ENCODE data around the gene CDH10. TPM values are rescaled to one million over a fixed set of nuclear protein-coding genes. Genes with fewer than 3 reads are reported as not detected.

CDH10 gene
- polyA plus RNA-seq, 1 donor: 0.52 TPM

- Histone ChIP-seq H3K4me1 (ENCODE audit: control insufficient read depth, insufficient read depth, low read length) (no peaks in the 10 kb centered on the region), H3K9me3 (ENCODE audit: control insufficient read depth, low read depth, low read length) (no peaks in the 10 kb centered on the region), H3K27me3 (ENCODE audit: control insufficient read depth, insufficient read depth, low read length) (no peaks in the 10 kb centered on the region), H3K4me3 (ENCODE audit: low read length) (no peak overlapping the region), H3K27ac (ENCODE audit: low read length) (no peak overlapping the region), H3K36me3 (ENCODE audit: control insufficient read depth, insufficient read depth, low read length) (no peaks in the 10 kb centered on the region)
- WGBS (ENCODE audit: insufficient coverage, low lambda C conversion rate): no CpG with 5 or more reads among the region's 2 CpGs
- no peak for DNase-seq
Measured at GRCh38 chr5:24547132-24547531, 97.6 kb downstream of the CDH10 start.

GRCh38 chr5:24539613-24540012 is 105.2 kb downstream of the CDH10 start:
- no CpG with 5 or more reads among the region's 1 CpG for WGBS (ENCODE audit: insufficient coverage, low lambda C conversion rate)
- peak in 1 of 2 donors; percentile 9 for DNase-seq
- H3K27ac ChIP-seq (ENCODE audit: low read length): no peak overlapping the region
- no peaks in the 10 kb centered on the region for H3K9me3 ChIP-seq (ENCODE audit: control insufficient read depth, low read depth, low read length)
- no peak overlapping the region for H3K4me3 ChIP-seq (ENCODE audit: low read length)
- no peaks in the 10 kb centered on the region for H3K27me3 ChIP-seq (ENCODE audit: control insufficient read depth, insufficient read depth, low read length)
- H3K4me1 ChIP-seq (ENCODE audit: control insufficient read depth, insufficient read depth, low read length): no peaks in the 10 kb centered on the region
- H3K36me3 ChIP-seq (ENCODE audit: control insufficient read depth, insufficient read depth, low read length): no peaks in the 10 kb centered on the region

- Histone ChIP-seq H3K9me3 (ENCODE audit: control insufficient read depth, low read depth, low read length) (no peaks in the 10 kb centered on the region), H3K4me3 (ENCODE audit: low read length) (no peak overlapping the region)
- no CpG with 5 or more reads among the region's 1 CpG for WGBS (ENCODE audit: insufficient coverage, low lambda C conversion rate)
Measured at GRCh38 chr5:24538346-24538745, 106.4 kb downstream of the CDH10 start.

GRCh38 chr5:24535646-24536045 is 109.1 kb downstream of the CDH10 start:
- H3K36me3 ChIP-seq (ENCODE audit: control insufficient read depth, insufficient read depth, low read length): no peaks in the 10 kb centered on the region
- no peaks in the 10 kb centered on the region for H3K27me3 ChIP-seq (ENCODE audit: control insufficient read depth, insufficient read depth, low read length)
- H3K27ac ChIP-seq (ENCODE audit: low read length): no peak overlapping the region
- DNase-seq: no peak
- no peak overlapping the region for H3K4me3 ChIP-seq (ENCODE audit: low read length)
- WGBS (ENCODE audit: insufficient coverage, low lambda C conversion rate): no CpG with 5 or more reads among the region's 2 CpGs
- H3K9me3 ChIP-seq (ENCODE audit: control insufficient read depth, low read depth, low read length): no peaks in the 10 kb centered on the region
- no peaks in the 10 kb centered on the region for H3K4me1 ChIP-seq (ENCODE audit: control insufficient read depth, insufficient read depth, low read length)

More at GRCh38 chr5:24538346-24538745, 106.4 kb downstream of the CDH10 start:
- Histone ChIP-seq H3K27ac (ENCODE audit: low read length) (no peak overlapping the region), H3K27me3 (ENCODE audit: control insufficient read depth, insufficient read depth, low read length) (no peaks in the 10 kb centered on the region), H3K36me3 (ENCODE audit: control insufficient read depth, insufficient read depth, low read length) (no peaks in the 10 kb centered on the region), H3K4me1 (ENCODE audit: control insufficient read depth, insufficient read depth, low read length) (no peaks in the 10 kb centered on the region)
- no peak for DNase-seq

GRCh38 chr5:24530906-24531305 is 113.9 kb downstream of the CDH10 start:
- no peaks in the 10 kb centered on the region for H3K9me3 ChIP-seq (ENCODE audit: control insufficient read depth, low read depth, low read length)
- H3K4me1 ChIP-seq (ENCODE audit: control insufficient read depth, insufficient read depth, low read length): no peaks in the 10 kb centered on the region
- H3K27me3 ChIP-seq (ENCODE audit: control insufficient read depth, insufficient read depth, low read length): no peaks in the 10 kb centered on the region
- no peaks in the 10 kb centered on the region for H3K36me3 ChIP-seq (ENCODE audit: control insufficient read depth, insufficient read depth, low read length)
- no peak overlapping the region for H3K27ac ChIP-seq (ENCODE audit: low read length)
- no peak overlapping the region for H3K4me3 ChIP-seq (ENCODE audit: low read length)
- DNase-seq: no peak
- no CpG with 5 or more reads among the region's 1 CpG for WGBS (ENCODE audit: insufficient coverage, low lambda C conversion rate)

- Histone ChIP-seq H3K9me3 (ENCODE audit: control insufficient read depth, low read depth, low read length) (no peaks in the 10 kb centered on the region), H3K27me3 (ENCODE audit: control insufficient read depth, insufficient read depth, low read length) (no peaks in the 10 kb centered on the region), H3K27ac (ENCODE audit: low read length) (no peak overlapping the region), H3K4me1 (ENCODE audit: control insufficient read depth, insufficient read depth, low read length) (no peaks in the 10 kb centered on the region), H3K36me3 (ENCODE audit: control insufficient read depth, insufficient read depth, low read length) (no peaks in the 10 kb centered on the region), H3K4me3 (ENCODE audit: low read length) (no peak overlapping the region)
- DNase-seq: no peak
- WGBS (ENCODE audit: insufficient coverage, low lambda C conversion rate): 96% methylated on average over 4 of the region's 7 CpGs
Measured at GRCh38 chr5:24525414-24525813, 119.4 kb downstream of the CDH10 start.

- Histone ChIP-seq H3K27ac (ENCODE audit: low read length) (no peak overlapping the region), H3K4me1 (ENCODE audit: control insufficient read depth, insufficient read depth, low read length) (peaks cover 3% of the 10 kb centered on the region), H3K36me3 (ENCODE audit: control insufficient read depth, insufficient read depth, low read length) (no peaks in the 10 kb centered on the region), H3K9me3 (ENCODE audit: control insufficient read depth, low read depth, low read length) (no peaks in the 10 kb centered on the region), H3K27me3 (ENCODE audit: control insufficient read depth, insufficient read depth, low read length) (no peaks in the 10 kb centered on the region), H3K4me3 (ENCODE audit: low read length) (no peak overlapping the region)
- DNase-seq: no peak
Measured at GRCh38 chr5:24512423-24512822, 132.4 kb downstream of the CDH10 start.

GRCh38 chr5:24510523-24510988 is 134.2 kb downstream of the CDH10 start:
- no peaks in the 10 kb centered on the region for H3K9me3 ChIP-seq (ENCODE audit: control insufficient read depth, low read depth, low read length)
- no peaks in the 10 kb centered on the region for H3K27me3 ChIP-seq (ENCODE audit: control insufficient read depth, insufficient read depth, low read length)
- no peak overlapping the region for H3K27ac ChIP-seq (ENCODE audit: low read length)
- H3K4me1 ChIP-seq (ENCODE audit: control insufficient read depth, insufficient read depth, low read length): peaks cover 3% of the 10 kb centered on the region
- H3K36me3 ChIP-seq (ENCODE audit: control insufficient read depth, insufficient read depth, low read length): no peaks in the 10 kb centered on the region
- H3K4me3 ChIP-seq (ENCODE audit: low read length): no peak overlapping the region
- DNase-seq: peak; percentile 19 to 65

GRCh38 chr5:24509943-24510342 is 134.8 kb downstream of the CDH10 start:
- no peaks in the 10 kb centered on the region for H3K36me3 ChIP-seq (ENCODE audit: control insufficient read depth, insufficient read depth, low read length)
- 100% methylated on average over 1 of the region's 3 CpGs for WGBS (ENCODE audit: insufficient coverage, low lambda C conversion rate)
- H3K27me3 ChIP-seq (ENCODE audit: control insufficient read depth, insufficient read depth, low read length): no peaks in the 10 kb centered on the region
- no peaks in the 10 kb centered on the region for H3K9me3 ChIP-seq (ENCODE audit: control insufficient read depth, low read depth, low read length)
- peaks cover 3% of the 10 kb centered on the region for H3K4me1 ChIP-seq (ENCODE audit: control insufficient read depth, insufficient read depth, low read length)
- no peak for DNase-seq
- no peak overlapping the region for H3K4me3 ChIP-seq (ENCODE audit: low read length)
- no peak overlapping the region for H3K27ac ChIP-seq (ENCODE audit: low read length)

GRCh38 chr5:24505258-24505657 is 139.5 kb downstream of the CDH10 start:
- no peaks in the 10 kb centered on the region for H3K36me3 ChIP-seq (ENCODE audit: control insufficient read depth, insufficient read depth, low read length)
- no peak overlapping the region for H3K4me3 ChIP-seq (ENCODE audit: low read length)
- H3K4me1 ChIP-seq (ENCODE audit: control insufficient read depth, insufficient read depth, low read length): no peaks in the 10 kb centered on the region
- no peaks in the 10 kb centered on the region for H3K9me3 ChIP-seq (ENCODE audit: control insufficient read depth, low read depth, low read length)
- DNase-seq: no peak
- no peak overlapping the region for H3K27ac ChIP-seq (ENCODE audit: low read length)
- H3K27me3 ChIP-seq (ENCODE audit: control insufficient read depth, insufficient read depth, low read length): no peaks in the 10 kb centered on the region

GRCh38 chr5:24497591-24498157 is 147.1 kb downstream of the CDH10 start:
- H3K4me3 ChIP-seq (ENCODE audit: low read length): no peak overlapping the region
- 69% methylated on average over 2 of the region's 5 CpGs for WGBS (ENCODE audit: insufficient coverage, low lambda C conversion rate)

More at GRCh38 chr5:24497591-24498157, 147.1 kb downstream of the CDH10 start:
- Histone ChIP-seq H3K27me3 (ENCODE audit: control insufficient read depth, insufficient read depth, low read length) (no peaks in the 10 kb centered on the region), H3K36me3 (ENCODE audit: control insufficient read depth, insufficient read depth, low read length) (no peaks in the 10 kb centered on the region), H3K9me3 (ENCODE audit: control insufficient read depth, low read depth, low read length) (no peaks in the 10 kb centered on the region), H3K27ac (ENCODE audit: low read length) (no peak overlapping the region), H3K4me1 (ENCODE audit: control insufficient read depth, insufficient read depth, low read length) (no peaks in the 10 kb centered on the region)
- no peak for DNase-seq

Measured in large intestine (tissue), 3 donors.